GM23338 (cell line): ENCODE measurements around the gene RAC3.

ENCODE experiments used
- CTCF ChIP-seq, 2 experiments: fragments of 200-600 bp in 1 of 2; sonication (generic) in 1 of 2; conservative IDR thresholded peaks; 2 replicates each; pipeline versions ENCODE4 v1.5.1 to v1.6.1; 2016 to 2017; ENCODE audit warnings: antibody characterized with exemption in 2 of 2, low read depth in 2 of 2, mild to moderate bottlenecking in 2 of 2, moderate library complexity in 1 of 2
- EZH2 ChIP-seq: fragments of 200-600 bp; sonication (generic); IDR thresholded peaks from one replicate; pipeline ENCODE4 v1.8.0; 2017; ENCODE audit warnings: antibody characterized with exemption, mild to moderate bottlenecking, low read depth; ENCODE audit not compliant: unreplicated experiment
- POLR2AphosphoS5 ChIP-seq: IDR thresholded peaks from 2 replicates; pipeline ENCODE4 v1.6.1; 2016; ENCODE audit warnings: antibody characterized with exemption, low read depth

- TF ChIP-seq POLR2AphosphoS5 (no peak), CTCF (conservative IDR thresholded peaks at IDR 0.05; ENCODE audit: low read depth in 2 of 2) (no peak), EZH2 (no peak)
Observed at GRCh38 chr17:82010575-82011525, 20.6 kb upstream of the RAC3 start.
